H9 (cell line): ENCODE results near the gene NEUROD2. TPM values are rescaled to one million over a fixed set of nuclear protein-coding genes. Genes with fewer than 3 reads are reported as not detected.

Experiments used
- DNase-seq: peaks from one replicate; pipeline ENCODE4 v3.0.0-alpha.2; 2017
- H2AFZ ChIP-seq: one replicate; pipeline ENCODE4 v1.6.1; 2013; ENCODE audit warnings: mild to moderate bottlenecking, low read length, control low read depth, moderate library complexity
- H2AK5ac ChIP-seq: 2 replicates; pipeline ENCODE4 v1.6.1; 2013; ENCODE audit warnings: low read length, control low read depth, mixed read lengths; ENCODE audit not compliant: insufficient read length
- H2BK120ac ChIP-seq: one replicate; pipeline ENCODE4 v1.6.1; 2013; ENCODE audit warnings: low read depth, mild to moderate bottlenecking, low read length, control low read depth, inconsistent platforms; ENCODE audit not compliant: poor library complexity, severe bottlenecking
- H2BK12ac ChIP-seq: 2 replicates; pipeline ENCODE4 v1.6.1; 2013; ENCODE audit warnings: low read length, control low read depth, mixed read lengths, low read depth; ENCODE audit not compliant: insufficient read length
- H2BK15ac ChIP-seq: 2 replicates; pipeline ENCODE4 v1.6.1; 2013; ENCODE audit warnings: low read depth, low read length, control low read depth
- H2BK20ac ChIP-seq: one replicate; pipeline ENCODE4 v1.6.1; 2013; ENCODE audit warnings: low read depth, mild to moderate bottlenecking, low read length, control low read depth, inconsistent platforms; ENCODE audit not compliant: poor library complexity, severe bottlenecking
- H2BK5ac ChIP-seq: 2 replicates; pipeline ENCODE4 v1.6.1; 2013; ENCODE audit warnings: low read length, control low read depth, mixed read lengths; ENCODE audit not compliant: insufficient read length
- H3K14ac ChIP-seq: 2 replicates; pipeline ENCODE4 v1.6.1; 2013; ENCODE audit warnings: low read length, control low read depth; ENCODE audit not compliant: insufficient read depth
- H3K18ac ChIP-seq: 2 replicates; pipeline ENCODE4 v1.6.1; 2013; ENCODE audit warnings: low read depth, mild to moderate bottlenecking, mixed read lengths, low read length, control low read depth; ENCODE audit not compliant: insufficient read length
- H3K23ac ChIP-seq: 2 replicates; pipeline ENCODE4 v1.6.1; 2013; ENCODE audit warnings: low read length, control low read depth, mixed read lengths, low read depth; ENCODE audit not compliant: insufficient read length
- H3K23me2 ChIP-seq: 2 replicates; pipeline ENCODE4 v1.6.1; 2013; ENCODE audit warnings: low read depth, mild to moderate bottlenecking, mixed read lengths, low read length, control low read depth; ENCODE audit not compliant: insufficient read length, poor library complexity, severe bottlenecking
- H3K27ac ChIP-seq: 2 replicates; pipeline ENCODE4 v1.5.1; 2013; ENCODE audit warnings: low read length, control low read depth, mixed read lengths, low read depth; ENCODE audit not compliant: insufficient read length
- H3K27me3 ChIP-seq: 2 replicates; pipeline ENCODE4 v1.6.1; 2013; ENCODE audit warnings: low read length, control low read depth, inconsistent platforms; ENCODE audit not compliant: insufficient read depth
- H3K4ac ChIP-seq: 2 replicates; pipeline ENCODE4 v1.6.1; 2013; ENCODE audit warnings: low read depth, mild to moderate bottlenecking, control low read depth, inconsistent platforms, low read length, moderate library complexity
- H3K4me1 ChIP-seq: 2 replicates; pipeline ENCODE4 v1.6.1; 2013; ENCODE audit warnings: low read length, control low read depth, inconsistent platforms; ENCODE audit not compliant: insufficient read depth
- H3K4me2 ChIP-seq: 2 replicates; pipeline ENCODE4 v1.6.1; 2013; ENCODE audit warnings: low read length, control low read depth, mixed read lengths; ENCODE audit not compliant: insufficient read length, insufficient read depth
- H3K56ac ChIP-seq: 2 replicates; pipeline ENCODE4 v1.6.1; 2013; ENCODE audit warnings: low read depth, mild to moderate bottlenecking, mixed read lengths, low read length, control low read depth; ENCODE audit not compliant: insufficient read length
- H3K79me1 ChIP-seq: 2 replicates; pipeline ENCODE4 v1.6.1; 2013; ENCODE audit warnings: low read depth, mild to moderate bottlenecking, moderate library complexity, low read length, control low read depth, inconsistent platforms; ENCODE audit not compliant: insufficient read depth, poor library complexity, severe bottlenecking
- H3K79me2 ChIP-seq: 2 replicates; pipeline ENCODE4 v1.6.1; 2013; ENCODE audit warnings: low read length, control low read depth, inconsistent platforms; ENCODE audit not compliant: insufficient read depth
- H3K9ac ChIP-seq: 2 replicates; pipeline ENCODE4 v1.6.1; 2013; ENCODE audit warnings: low read length, control low read depth, mixed read lengths; ENCODE audit not compliant: insufficient read length; ENCODE audit errors: extremely low read depth
- H3K9me3 ChIP-seq: one replicate; pipeline ENCODE4 v1.6.1; 2013; ENCODE audit warnings: low read depth, low read length, inconsistent platforms; ENCODE audit not compliant: control insufficient read depth
- H3T11ph ChIP-seq: one replicate; pipeline ENCODE4 v1.6.1; 2013; ENCODE audit warnings: mild to moderate bottlenecking, low read length, control low read depth, inconsistent platforms
- H4K20me1 ChIP-seq: one replicate; pipeline ENCODE4 v1.6.1; 2013; ENCODE audit not compliant: control insufficient read depth, insufficient read length, insufficient read depth
- H4K5ac ChIP-seq: 2 replicates; pipeline ENCODE4 v1.6.1; 2013; ENCODE audit warnings: low read depth, mild to moderate bottlenecking, mixed read lengths, low read length, control low read depth; ENCODE audit not compliant: insufficient read length
- H4K8ac ChIP-seq: replicated peaks from 2 replicates; pipeline ENCODE4 v1.6.1; 2013; ENCODE audit warnings: low read length, control low read depth, mixed read lengths, low read depth; ENCODE audit not compliant: insufficient read length
- H4K91ac ChIP-seq: 2 replicates; pipeline ENCODE4 v1.6.1; 2013; ENCODE audit warnings: low read depth, mild to moderate bottlenecking, moderate library complexity, mixed read lengths, low read length, control low read depth; ENCODE audit not compliant: insufficient read length
- H3K27ac Mint-ChIP-seq, 3 experiments: 2 replicates in 2 of 3; 3 replicates in 1 of 3; pipeline ENCODE4 v1.8.0; 2020 to 2021; ENCODE audit warnings: mixed read lengths in 3 of 3, mild to moderate bottlenecking in 1 of 3, moderate library complexity in 1 of 3
- H3K27me3 Mint-ChIP-seq: 2 replicates; pipeline ENCODE4 v1.8.0; 2021; ENCODE audit warnings: low read depth, mild to moderate bottlenecking, moderate library complexity, mixed read lengths
- H3K36me3 Mint-ChIP-seq, 3 experiments: 2 replicates in 2 of 3; 3 replicates in 1 of 3; pipeline ENCODE4 v1.8.0; 2020 to 2021; ENCODE audit warnings: low read depth in 3 of 3, mixed read lengths in 3 of 3; ENCODE audit not compliant: insufficient read depth in 1 of 3
- H3K4me1 Mint-ChIP-seq, 2 experiments: 2 replicates each; pipeline ENCODE4 v1.8.0; 2020; ENCODE audit warnings: mixed read lengths in 2 of 2
- H3K4me3 Mint-ChIP-seq, 2 experiments: 2 replicates in 1 of 2; 3 replicates in 1 of 2; pipeline ENCODE4 v1.8.0; 2020 to 2021; ENCODE audit warnings: mild to moderate bottlenecking in 2 of 2, mixed read lengths in 2 of 2, moderate library complexity in 1 of 2
- H3K9me3 Mint-ChIP-seq, 2 experiments: 2 replicates in 1 of 2; 3 replicates in 1 of 2; pipeline ENCODE4 v1.8.0; 2020; ENCODE audit warnings: mild to moderate bottlenecking in 2 of 2, mixed read lengths in 2 of 2, moderate library complexity in 1 of 2
- CTCF ChIP-seq: fragments of 200-600 bp; sonication (generic); conservative IDR thresholded peaks from 3 replicates; pipeline ENCODE4 v1.8.0; 2021; ENCODE audit warnings: antibody characterized with exemption, mild to moderate bottlenecking
- WGBS: extraction: QIAGEN DNeasy Blood & Tissue Kit; methylation state at CpG from one replicate; pipeline ENCODE4 v1.1.7; 2013; ENCODE audit warnings: missing lambda C conversion rate, low lambda C conversion rate, mixed read lengths; ENCODE audit not compliant: insufficient read length; ENCODE audit errors: extremely low coverage; 5-methylcytosine and 5-hydroxymethylcytosine counted together
- total RNA-seq: library from RNA; stranded (reverse); gene quantifications from 2 replicates; pipeline ENCODE4 v1.2.1, GENCODE V29; 2021

The NEUROD2 gene
- total RNA-seq, 1 experiment from 2014 or later, result not detected

GRCh38 chr17:39595928-39596510 is 11.7 kb downstream of the NEUROD2 start:
- Histone ChIP-seq H2BK120ac (no peak overlapping the region), H3K79me2 (no peaks in the 10 kb centered on the region), H4K91ac (no peak overlapping the region), H3K9ac (no peak overlapping the region), H3K4me2 (peak overlapping the region; percentile 2), H2BK5ac (no peak overlapping the region), H3K79me1 (no peaks in the 10 kb centered on the region), H3K18ac (no peak overlapping the region), H2BK12ac (no peak overlapping the region), H3K9me3 (no peaks in the 10 kb centered on the region), H3K4ac (no peak overlapping the region), H3K14ac (no peak overlapping the region), H3K23me2 (peaks cover 3% of the 10 kb centered on the region), H4K8ac (no peak overlapping the region), H4K5ac (no peak overlapping the region), H3K23ac (no peak overlapping the region), H3K4me1 (peaks cover 8% of the 10 kb centered on the region; the same call in 1 of the 2 replicates), H3T11ph (no peak overlapping the region), H2BK20ac (no peak overlapping the region), H4K20me1 (peaks cover 2% of the 10 kb centered on the region), H3K56ac (no peak overlapping the region), H2BK15ac (no peak overlapping the region), H2AFZ (no peak overlapping the region), H3K27me3 (peaks cover 73% of the 10 kb centered on the region), H2AK5ac (no peak overlapping the region), H3K27ac (no peak overlapping the region)
- H3K4me3 Mint-ChIP-seq, result peak overlapping the region in 1 of 2 experiments; percentile 74; a peak in 3 of 5 replicates
- peaks cover 0 to 4% of the 10 kb centered on the region in 2 experiments; a peak in 2 of 5 replicates for H3K9me3 Mint-ChIP-seq
- peaks cover 21 to 61% of the 10 kb centered on the region in 2 experiments for H3K4me1 Mint-ChIP-seq
- H3K27me3 Mint-ChIP-seq, result peaks cover 100% of the 10 kb centered on the region
- H3K27ac Mint-ChIP-seq, result peak overlapping the region in 1 of 3 experiments; percentile 65; a peak in 1 of 7 replicates
- WGBS, result no CpG with 5 or more reads among the region's 11 CpGs
- DNase-seq, result no peak
- H3K36me3 Mint-ChIP-seq, result no peaks in the 10 kb centered on the region
- no peak for TF ChIP-seq CTCF
